HG03342 (cell line): Measurements from ENCODE around the gene KAT5.
"Not testable (repeated sequence)": the region's sequence is repeated elsewhere in the genome, so short reads cannot be mapped to it uniquely, and the experiment has no call there.

ENCODE experiments used
- ATAC-seq: cut with Tn5 transposase; IDR thresholded peaks from one replicate; pipeline ENCODE4 v1.9.1; 2021; ENCODE audit warnings: mild to moderate bottlenecking, moderate library complexity; ENCODE audit not compliant: unreplicated experiment

Gene KAT5

GRCh38 chr11:65711785-65712632, at the start of gene KAT5:
Gene KAT5 (plus strand): TSS chr11:65712252. CDS start chr11:65712268, 16 bp downstream.
- ATAC-seq, result peak; percentile 79

GRCh38 chr11:65662799-65663638, 49.0 kb upstream of the KAT5 start, which contains the start of gene RELA:
Gene RELA (minus strand): TSS chr11:65662916. CDS start chr11:65662832, 84 bp downstream.
- ATAC-seq, result peak; percentile 75

DNA sequence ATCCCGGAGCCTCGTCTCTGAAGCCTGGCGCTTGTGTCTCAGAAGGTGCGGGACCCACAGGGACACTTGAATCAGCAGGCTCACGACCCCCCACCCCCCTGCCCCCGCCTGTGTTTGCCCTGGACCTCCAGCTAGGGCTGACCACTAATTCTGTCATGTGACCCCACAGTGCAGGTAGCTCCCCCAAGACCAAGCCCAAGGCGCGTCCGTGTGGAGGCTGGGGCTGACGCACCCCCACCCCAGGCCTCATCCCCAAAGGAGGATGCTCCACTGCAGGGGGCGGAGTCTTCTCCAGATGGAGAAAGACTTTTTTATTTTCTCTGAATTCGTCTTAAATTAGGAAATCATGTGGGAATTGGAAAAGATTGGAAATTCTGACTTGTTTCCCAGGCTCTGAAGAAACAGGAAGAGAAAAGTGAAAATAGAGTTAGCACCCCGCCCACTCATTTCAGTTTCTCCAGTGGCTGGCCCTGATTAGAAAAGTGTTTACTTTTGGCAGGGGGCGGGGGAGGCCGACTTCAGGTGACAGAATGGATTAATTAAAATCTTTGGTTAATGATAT, 48.3 kb upstream of the KAT5 start:
- ATAC-seq, result peak; percentile 12

DNA sequence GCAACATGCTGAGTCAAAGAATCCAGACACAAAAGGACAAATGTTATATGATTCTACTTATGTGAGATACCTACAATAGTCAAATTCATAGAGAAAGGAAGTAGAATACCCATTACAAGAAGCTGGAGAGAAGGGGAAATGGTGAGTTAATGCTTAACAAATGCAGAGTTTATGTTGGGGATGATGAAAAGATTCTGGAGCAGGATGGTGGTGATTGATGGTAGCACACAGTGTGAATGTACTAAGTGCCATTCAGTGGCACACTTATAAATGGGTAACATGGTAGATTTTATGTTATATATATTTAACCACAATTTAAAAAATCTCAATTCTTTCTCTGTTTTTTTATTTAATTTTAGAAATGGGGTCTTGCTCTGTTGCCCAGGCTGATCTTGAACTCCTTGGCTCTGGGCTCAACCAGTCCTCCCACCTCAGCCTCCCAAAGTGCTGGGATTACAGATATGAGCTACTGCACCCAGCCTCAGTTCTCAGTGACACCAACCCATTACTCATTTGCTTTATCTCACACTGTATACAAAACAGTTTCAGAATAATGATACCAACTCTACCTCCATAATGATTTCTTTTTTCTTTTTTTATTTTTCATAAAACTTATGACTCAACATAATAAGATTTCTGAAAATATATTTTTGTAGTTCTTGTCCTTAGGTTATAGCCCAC, 39.7 kb upstream of the KAT5 start:
- ATAC-seq, result no peak

- no peak for ATAC-seq
Observed at GRCh38 chr11:65672982-65673381, 39.1 kb upstream of the KAT5 start.

DNA sequence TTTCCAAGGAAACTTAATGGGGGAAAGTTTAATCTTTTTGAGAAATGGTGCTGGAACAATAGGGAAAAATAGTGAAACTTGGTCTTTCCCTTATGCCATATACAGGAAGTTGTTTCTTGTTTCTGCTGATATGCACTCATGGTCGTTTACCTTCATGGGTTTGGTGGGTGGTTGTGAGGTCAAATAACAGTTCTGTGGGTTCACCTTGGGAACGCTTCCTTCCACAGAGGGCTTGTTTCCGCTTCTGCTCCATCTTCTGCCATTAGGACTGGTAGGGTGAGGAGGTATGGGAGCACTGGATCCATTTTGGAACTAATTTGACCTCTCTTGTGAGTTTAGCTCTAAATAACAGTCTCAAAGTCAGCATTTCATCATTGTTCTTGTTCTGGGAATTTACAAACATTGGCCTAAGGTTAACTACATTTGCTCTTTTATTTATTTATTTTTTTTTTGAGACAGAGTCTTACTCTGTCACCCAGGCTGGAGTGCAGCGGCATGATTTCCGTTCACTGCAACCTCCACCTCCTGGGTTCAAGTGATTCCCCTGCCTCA, 31.8 kb upstream of the KAT5 start:
- no peak for ATAC-seq

DNA sequence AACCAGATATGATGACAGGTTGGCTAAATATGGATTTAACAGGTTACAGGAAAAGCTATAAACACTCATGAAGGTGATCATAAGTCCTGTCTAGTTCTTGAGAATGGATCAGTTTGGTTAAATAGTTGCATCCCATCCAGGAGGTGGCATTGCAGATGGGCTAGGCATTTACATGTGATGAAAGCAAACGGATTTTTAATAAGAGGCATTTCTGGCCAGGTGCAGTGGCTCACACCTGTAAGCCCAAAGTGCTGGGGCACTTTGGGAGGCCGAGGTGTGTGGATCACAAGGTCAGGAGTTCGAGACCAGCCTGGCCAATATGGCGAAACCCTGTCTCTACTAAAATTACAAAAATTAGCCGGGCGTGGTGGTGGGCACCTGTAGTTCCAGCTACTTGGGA, 28.6 kb upstream of the KAT5 start:
- ATAC-seq, result not testable (repeated sequence)

- no peak for ATAC-seq
Observed at GRCh38 chr11:65685981-65686380, 26.1 kb upstream of the KAT5 start.

DNA sequence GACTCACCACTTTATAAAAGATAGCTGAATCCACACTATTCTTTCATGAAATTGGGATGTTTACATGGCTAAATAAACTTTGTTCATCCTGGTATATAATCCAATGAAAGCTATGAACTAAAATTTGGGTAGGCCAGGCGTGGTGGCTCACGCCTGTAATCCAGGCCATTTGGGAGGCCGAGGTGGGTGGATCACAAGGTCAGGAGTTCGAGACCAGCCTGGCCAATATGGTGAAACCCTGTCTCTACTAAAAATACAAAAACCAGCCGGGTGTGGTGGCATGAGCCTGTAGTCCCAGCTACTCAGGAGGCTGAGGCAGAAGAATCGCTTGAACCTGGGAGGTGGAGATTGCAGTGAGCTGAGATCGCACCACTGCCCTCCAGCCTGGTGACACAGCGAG, 20.2 kb upstream of the KAT5 start:
- not testable (repeated sequence) for ATAC-seq

GRCh38 chr11:65692367-65692766, 19.7 kb upstream of the KAT5 start:
- no peak for ATAC-seq

- no peak for ATAC-seq
Observed at GRCh38 chr11:65695459-65696241, 16.4 kb upstream of the KAT5 start.

GRCh38 chr11:65696802-65697552, 15.1 kb upstream of the KAT5 start:
- ATAC-seq, result no peak

GRCh38 chr11:65698205-65698604, 13.8 kb upstream of the KAT5 start:
- ATAC-seq, result no peak

DNA sequence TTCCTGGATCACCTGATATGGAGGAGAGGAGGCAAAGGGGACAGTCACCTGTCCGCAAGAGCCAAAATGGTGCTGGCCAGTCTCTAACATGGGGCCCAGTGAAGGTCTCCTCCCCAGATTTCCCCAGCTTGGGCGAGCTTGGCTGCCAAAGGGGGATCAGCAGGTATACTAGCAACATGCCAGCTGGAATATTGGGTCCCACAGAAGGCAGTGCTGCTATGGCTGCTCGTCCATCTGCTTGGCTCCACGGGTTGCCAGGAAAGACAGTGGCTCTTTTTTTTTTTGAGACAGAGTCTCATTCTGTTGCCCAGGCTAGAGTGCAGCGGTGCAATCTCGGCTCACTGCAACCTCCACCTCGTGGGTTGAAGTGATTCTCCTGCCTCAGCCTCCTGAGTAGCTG, 12.7 kb upstream of the KAT5 start:
- ATAC-seq, result no peak

GRCh38 chr11:65700399-65700798, 11.7 kb upstream of the KAT5 start:
- no peak for ATAC-seq

DNA sequence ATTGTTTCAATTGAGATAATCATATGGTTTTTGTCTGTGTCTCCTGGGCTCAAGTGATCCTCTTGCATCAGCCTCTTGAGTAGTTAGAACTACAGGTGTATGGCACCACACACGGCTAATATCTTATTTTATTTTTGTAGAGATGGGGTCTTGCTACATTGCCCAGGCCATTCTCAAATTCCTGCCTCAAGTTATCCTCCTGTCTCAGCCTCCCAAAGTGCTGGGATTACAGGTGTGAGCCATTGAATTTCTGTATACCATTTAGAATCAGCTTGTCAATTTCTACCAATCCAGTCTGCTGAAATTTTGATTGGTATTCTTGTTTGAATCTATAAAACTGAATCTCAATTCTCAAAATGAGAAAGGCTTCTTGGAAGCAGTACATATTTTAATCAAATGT, 10.4 kb upstream of the KAT5 start:
- ATAC-seq, result no peak

DNA sequence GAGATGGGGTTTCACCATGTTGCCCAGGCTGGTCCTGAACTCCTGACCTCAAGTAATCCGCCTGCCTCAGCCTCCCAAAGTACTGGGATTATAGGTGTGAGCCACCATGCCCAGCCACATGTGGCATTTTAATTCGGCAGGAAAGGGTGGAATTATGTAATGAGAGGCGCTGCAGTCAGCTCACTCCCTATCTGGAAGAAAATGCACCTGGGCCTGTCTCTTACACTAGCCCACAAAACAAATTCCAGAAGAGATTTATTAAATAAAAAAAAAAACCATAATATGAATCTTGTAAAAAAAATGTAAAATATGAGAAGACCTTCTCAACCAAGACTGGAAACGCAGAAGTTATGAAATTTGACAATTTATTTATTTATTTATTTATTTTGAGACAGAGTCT, 8.2 kb upstream of the KAT5 start:
- no peak for ATAC-seq

- not testable (repeated sequence) for ATAC-seq
Observed at GRCh38 chr11:65706303-65706763, 5.7 kb upstream of the KAT5 start.

DNA sequence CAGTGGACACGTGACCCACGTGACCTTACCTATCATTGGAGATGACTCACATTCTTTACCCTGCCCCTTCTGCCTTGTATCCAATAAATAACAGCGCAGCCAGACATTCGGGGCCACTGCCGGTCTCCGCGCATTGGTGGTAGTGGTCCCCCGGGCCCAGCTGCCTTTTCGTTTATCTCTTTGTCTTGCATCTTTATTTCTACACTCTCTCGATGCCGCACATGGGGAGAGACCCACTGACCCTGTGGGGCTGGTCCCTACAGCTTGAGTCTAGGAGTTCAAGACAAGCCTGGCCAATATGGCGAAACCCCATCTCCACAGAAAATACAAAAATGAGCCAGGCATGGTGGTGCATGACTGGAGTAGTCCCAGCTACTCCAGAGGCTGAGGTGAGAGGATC, 5.0 kb upstream of the KAT5 start:
- ATAC-seq, result not testable (repeated sequence)
